MM.1S (cell line): ENCODE measurements around the gene ANK2.

Source experiments
- CTCF ChIP-seq: fragments of 300-600 bp; sonication (generic); IDR thresholded peaks from 2 replicates; pipeline ENCODE4 v1.5.1; 2016; ENCODE audit warnings: antibody characterized with exemption, low read length, mixed read lengths
- EZH2 ChIP-seq: fragments of 300-600 bp; sonication (generic); optimal IDR thresholded peaks from 2 replicates; pipeline ENCODE3; 2017; ENCODE audit warnings: low read depth, mild to moderate bottlenecking, antibody characterized with exemption, low read length, mixed read lengths

DNA sequence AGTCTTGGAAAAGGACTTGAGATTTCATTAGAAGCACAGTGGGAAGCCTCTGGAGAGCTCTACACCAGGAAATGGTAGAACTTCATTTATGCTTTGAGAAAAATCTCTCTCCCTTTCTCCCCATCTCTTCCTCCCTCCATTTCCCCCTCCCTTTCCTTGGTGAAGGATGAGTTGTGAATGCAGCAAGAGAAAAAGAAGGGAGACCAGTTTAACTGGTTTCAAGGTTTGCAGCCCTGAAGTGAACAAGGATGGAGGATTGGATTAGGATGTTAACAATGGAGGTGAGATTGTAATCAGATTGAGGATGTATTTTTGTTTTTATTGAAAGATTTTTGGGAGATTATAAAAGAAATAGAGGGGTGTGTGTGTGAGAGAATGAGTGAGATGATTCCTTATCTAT, 99.5 kb downstream of the ANK2 start:
- no peak for TF ChIP-seq CTCF
- TF ChIP-seq EZH2 = no peak
